ENCODE measurements around the gene AP5B1.

- TF ChIP-seq CTCF (conservative IDR thresholded peaks at IDR 0.05; ENCODE audit: low read length) (no peak), EZH2phosphoT487 (IDR thresholded peaks at IDR 0.05; ENCODE audit: borderline replicate concordance, low read depth, low read length) (no peak)
These were observed 12.4 kb upstream of the AP5B1 start for GRCh38 chr11:65793144-65793581.
